Central memory CD8-positive, alpha-beta T cell (primary cell): ENCODE results near the gene NSUN7.
A peak's percentile ranks its signal among the peaks of the same experiment; 100 is the strongest.
"Not testable (repeated sequence)": the region's sequence is repeated elsewhere in the genome, so short reads cannot be mapped to it uniquely, and the experiment has no call there.

Experiments
- ATAC-seq: fragments of 150-1000 bp; cut with Tn5 transposase; replicated peaks from 2 replicates; pipeline ENCODE4 v1.10.0; 2022; ENCODE audit warnings: mild to moderate bottlenecking, moderate FRiP score, moderate number of reproducible peaks; ENCODE audit not compliant: poor library complexity, severe bottlenecking; ENCODE audit errors: extremely low read depth
- DNase-seq, 2 donors: peaks; one replicate each; pipeline ENCODE4 v3.0.0; 2021; ENCODE audit warnings: low spot score in 2 of 2
- H3K27ac Mint-ChIP-seq: one replicate; pipeline ENCODE4 v1.8.0; 2022; ENCODE audit warnings: low read depth, mild to moderate bottlenecking, moderate library complexity, mixed read lengths
- H3K27me3 Mint-ChIP-seq: one replicate; pipeline ENCODE4 v1.8.0; 2022; ENCODE audit warnings: mixed read lengths
- H3K36me3 Mint-ChIP-seq: one replicate; pipeline ENCODE4 v1.8.0; 2022; ENCODE audit warnings: mild to moderate bottlenecking, moderate library complexity, mixed read lengths; ENCODE audit not compliant: insufficient read depth
- H3K4me1 Mint-ChIP-seq: one replicate; pipeline ENCODE4 v1.8.0; 2022; ENCODE audit warnings: mixed read lengths
- H3K4me3 Mint-ChIP-seq: one replicate; pipeline ENCODE4 v1.8.0; 2022; ENCODE audit warnings: mild to moderate bottlenecking, moderate library complexity, mixed read lengths
- H3K9me3 Mint-ChIP-seq: one replicate; pipeline ENCODE4 v1.8.0; 2022; ENCODE audit warnings: mixed read lengths

The NSUN7 gene, protein sequence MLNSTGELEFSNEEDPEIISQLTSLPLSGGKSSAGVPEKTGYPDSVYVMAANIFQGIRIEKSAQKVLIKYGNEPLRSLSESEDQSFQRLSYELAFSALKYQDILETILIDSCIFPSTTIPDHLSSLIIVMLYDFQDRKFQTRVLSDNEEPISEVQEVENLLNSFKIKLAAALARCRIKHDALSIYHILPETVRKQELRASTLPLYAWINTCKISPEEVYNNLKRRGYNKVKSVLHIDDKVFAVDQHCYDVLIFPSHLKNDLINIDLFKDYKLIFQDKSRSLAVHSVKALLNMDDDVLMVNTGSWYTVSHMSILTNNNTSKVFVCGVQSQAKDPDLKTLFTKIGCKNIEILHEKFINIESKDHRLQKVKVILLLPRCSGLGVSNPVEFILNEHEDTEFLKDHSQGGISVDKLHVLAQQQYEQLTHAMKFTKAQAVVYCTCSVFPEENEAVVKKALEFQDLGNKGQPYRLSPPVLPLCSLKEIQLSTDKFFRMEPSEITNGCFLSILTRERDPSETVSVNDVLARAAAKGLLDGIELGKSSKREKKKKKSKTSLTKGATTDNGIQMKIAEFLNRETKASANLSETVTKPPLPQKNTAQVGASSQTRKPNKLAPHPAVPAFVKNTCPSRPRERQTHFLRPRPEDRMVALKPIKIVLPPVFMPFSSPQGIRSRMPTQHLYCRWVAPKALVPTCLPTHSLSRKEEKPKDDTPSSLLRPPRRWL

DNA sequence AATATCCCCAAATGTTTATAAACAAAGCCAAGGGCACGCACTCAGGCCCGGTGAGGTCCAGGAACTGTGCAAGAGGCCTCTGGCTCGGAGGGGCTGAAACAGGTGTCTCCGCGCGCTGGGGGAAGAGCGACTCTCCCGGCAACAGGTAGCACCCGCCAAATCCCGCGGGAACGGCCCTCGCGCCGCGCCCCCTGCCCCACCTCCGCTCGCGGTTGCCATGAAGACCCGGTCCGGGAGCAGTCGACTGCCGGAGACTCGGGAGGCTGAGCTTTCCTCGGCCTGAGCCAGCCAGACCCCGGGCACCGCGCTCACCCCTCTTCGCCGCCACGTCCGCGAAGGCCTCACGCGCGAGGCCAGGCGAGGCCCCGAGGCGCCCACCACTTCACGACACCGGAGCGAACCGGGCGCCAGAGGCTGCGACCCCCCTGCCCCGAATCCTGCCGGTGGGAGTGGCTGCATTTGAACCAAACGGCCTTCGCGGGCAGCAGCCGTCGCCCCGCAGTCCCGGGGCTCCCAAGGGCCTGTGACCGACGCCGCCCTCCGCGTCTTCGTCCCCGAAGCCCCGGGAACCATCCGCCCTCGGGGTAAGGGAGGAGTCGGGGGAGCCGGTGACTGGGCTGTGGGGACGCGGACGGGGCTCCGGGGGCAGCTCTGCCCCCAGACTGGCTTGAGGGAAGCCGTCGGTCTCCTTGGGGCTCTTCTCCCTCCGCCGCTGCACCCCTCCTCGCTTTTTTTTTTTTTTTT lies at the start of gene NSUN7:
Gene NSUN7 (plus strand): TSS at position 239 of the 744 bp plus-strand sequence. CDS start 739 bp downstream, outside the sequence.
- ATAC-seq = peak; percentile 16
- H3K27ac Mint-ChIP-seq = no peak within 1 kb of the TSS
- H3K4me1 Mint-ChIP-seq = no peaks in the 10 kb centered on the region
- H3K9me3 Mint-ChIP-seq = no peaks in the 10 kb centered on the region
- peaks cover 2% of the 10 kb centered on the region for H3K36me3 Mint-ChIP-seq
- DNase-seq = no peak
- H3K4me3 Mint-ChIP-seq = peak within 1 kb of the TSS; percentile 53
- H3K27me3 Mint-ChIP-seq = peaks cover 61% of the 10 kb centered on the region

DNA sequence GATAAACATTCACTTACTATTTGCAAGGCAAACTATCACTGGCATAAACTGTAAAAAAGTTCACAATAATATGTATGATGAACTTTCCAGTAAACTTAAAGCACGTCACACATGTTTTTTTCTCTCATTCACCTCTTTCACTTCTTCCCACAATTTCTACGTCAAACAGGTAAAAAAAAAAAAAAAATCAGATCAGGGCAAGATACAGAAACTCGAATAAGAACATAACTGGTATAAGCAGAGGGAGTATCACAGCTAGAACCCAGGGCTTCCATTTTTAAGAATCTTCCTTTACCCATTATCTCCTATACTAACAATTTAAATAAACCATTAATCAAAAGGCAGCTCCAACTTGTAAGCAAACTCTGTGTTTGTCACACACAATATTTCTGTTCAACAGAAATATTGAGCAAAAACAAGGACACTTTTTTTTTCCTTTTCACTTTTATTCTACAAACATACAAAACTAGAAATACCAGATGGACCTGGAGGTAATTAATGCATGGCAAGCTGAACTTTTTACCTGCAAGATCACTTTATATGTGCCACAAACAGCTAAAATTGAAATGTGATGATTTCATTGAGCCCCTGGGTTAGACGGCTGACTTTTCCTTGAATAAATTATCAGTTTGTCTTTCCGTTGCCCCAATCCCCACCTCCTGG lies 47.5 kb upstream of the NSUN7 start:
- DNase-seq (no peak), ATAC-seq (no peak)
- H3K4me1 Mint-ChIP-seq = no peaks in the 10 kb centered on the region
- H3K27ac Mint-ChIP-seq = no peak overlapping the region
- no peaks in the 10 kb centered on the region for H3K9me3 Mint-ChIP-seq
- no peaks in the 10 kb centered on the region for H3K27me3 Mint-ChIP-seq
- H3K4me3 Mint-ChIP-seq = no peak overlapping the region
- no peaks in the 10 kb centered on the region for H3K36me3 Mint-ChIP-seq

DNA sequence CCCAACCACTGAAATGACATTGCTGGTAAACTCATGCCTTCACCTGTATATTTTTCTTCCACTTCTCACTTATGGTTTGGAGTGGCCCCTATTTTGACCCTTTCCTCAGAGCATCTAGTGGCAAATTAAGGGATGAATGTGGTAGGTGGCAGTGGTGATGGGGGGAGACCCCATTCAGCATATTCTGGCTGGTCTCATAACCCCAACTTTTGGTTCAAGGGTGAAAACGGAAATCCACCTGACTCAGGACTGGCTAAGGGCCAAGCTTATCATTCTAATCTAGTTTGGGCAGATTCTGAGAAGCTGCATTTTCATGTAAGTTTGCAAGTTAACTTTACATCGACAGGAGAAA lies 47.0 kb upstream of the NSUN7 start:
- H3K27me3 Mint-ChIP-seq = peaks cover 2% of the 10 kb centered on the region
- ATAC-seq = no peak
- no peak for DNase-seq

DNA sequence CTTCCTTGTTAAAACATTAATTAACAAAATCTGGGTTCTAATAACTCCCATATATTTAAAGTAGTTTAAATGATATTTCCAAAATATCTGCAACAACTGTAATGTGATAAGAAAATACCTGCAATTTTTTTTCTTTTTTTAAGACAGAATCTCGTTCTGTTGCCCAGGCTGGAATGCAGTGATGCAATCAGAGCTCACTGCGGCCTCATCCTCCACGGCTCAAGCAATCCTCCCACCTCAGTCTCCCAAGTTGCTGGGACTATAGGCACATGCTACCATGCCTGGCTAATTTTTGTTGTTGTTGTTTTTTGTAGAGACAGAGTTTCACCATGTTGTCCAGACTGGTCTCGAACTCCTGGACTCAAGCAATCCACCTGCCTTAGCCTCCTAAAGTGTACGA lies 45.7 kb upstream of the NSUN7 start:
- no peak overlapping the region for H3K4me3 Mint-ChIP-seq
- no peaks in the 10 kb centered on the region for H3K4me1 Mint-ChIP-seq
- ATAC-seq (no peak), DNase-seq (no peak)
- no peaks in the 10 kb centered on the region for H3K9me3 Mint-ChIP-seq
- peaks cover 15% of the 10 kb centered on the region for H3K27me3 Mint-ChIP-seq
- H3K27ac Mint-ChIP-seq = no peak overlapping the region
- H3K36me3 Mint-ChIP-seq = no peaks in the 10 kb centered on the region

More for the DNA sequence above, 47.0 kb upstream of the NSUN7 start:
- no peak overlapping the region for H3K27ac Mint-ChIP-seq
- H3K4me1 Mint-ChIP-seq = no peaks in the 10 kb centered on the region
- no peaks in the 10 kb centered on the region for H3K36me3 Mint-ChIP-seq
- no peak overlapping the region for H3K4me3 Mint-ChIP-seq
- H3K9me3 Mint-ChIP-seq = no peaks in the 10 kb centered on the region

DNA sequence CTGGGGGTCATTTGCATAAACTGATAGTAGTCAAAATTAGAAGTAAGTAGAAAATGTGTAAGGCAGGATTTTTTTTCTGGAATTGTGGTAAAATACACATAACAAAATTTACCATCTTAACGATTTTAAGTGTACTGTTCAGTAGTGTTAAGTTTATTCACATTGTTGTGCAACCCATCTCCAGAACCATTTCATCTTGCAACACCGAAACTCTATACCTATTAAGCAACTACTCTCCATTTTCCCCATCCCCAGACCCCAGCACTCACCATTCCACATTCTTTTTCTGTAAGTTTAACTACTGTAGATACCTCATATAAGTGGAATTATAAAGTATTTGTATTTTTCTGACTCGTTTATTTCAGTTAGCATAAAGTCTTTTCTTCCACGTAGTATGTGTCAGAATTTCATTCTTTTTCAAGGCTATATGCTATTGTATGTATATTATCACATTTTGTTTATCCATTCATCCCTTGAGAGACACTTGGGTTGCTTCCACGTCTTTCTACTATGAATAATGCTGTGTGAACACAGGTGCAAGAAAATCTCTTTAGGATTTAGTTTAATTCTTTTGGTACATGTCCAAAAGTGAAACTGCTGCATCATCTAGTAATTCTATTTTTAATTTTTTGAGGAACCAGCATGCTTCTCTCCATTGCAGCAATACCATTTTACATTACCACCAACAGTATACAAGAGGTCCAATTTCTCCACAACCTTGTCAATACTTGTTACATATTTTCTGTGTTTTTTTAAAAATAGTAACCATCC lies 39.1 kb upstream of the NSUN7 start:
- H3K27ac Mint-ChIP-seq = no peak overlapping the region

DNA sequence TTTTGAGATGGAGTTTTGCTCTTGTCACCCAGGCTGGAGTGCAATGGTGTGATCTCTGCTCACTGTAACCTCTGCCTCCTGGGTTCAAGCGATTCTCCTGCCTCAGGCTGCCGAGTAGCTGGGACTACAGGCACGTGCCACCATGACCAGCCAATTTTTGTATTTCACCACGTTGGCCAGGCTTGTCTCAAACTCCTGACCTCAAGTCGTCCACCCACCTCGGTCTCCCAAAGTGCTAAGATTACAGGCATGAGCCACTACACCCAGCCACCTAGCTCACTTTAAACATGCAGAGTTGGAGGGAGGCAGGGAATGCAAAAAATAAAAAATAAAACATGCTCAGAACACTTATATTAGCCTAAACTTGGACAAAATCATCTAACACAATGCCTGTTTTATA lies 36.8 kb upstream of the NSUN7 start:
- H3K9me3 Mint-ChIP-seq, H3K4me3 Mint-ChIP-seq, ATAC-seq, DNase-seq, H3K4me1 Mint-ChIP-seq, H3K27ac Mint-ChIP-seq, H3K36me3 Mint-ChIP-seq: not testable (repeated sequence)
- H3K27me3 Mint-ChIP-seq = peaks cover 40% of the 10 kb centered on the region

More for the DNA sequence above, 39.1 kb upstream of the NSUN7 start:
- Mint-ChIP-seq H3K4me3 (no peak overlapping the region), H3K9me3 (no peaks in the 10 kb centered on the region), H3K27me3 (peaks cover 44% of the 10 kb centered on the region), H3K4me1 (no peaks in the 10 kb centered on the region), H3K36me3 (no peaks in the 10 kb centered on the region)
- DNase-seq (no peak), ATAC-seq (no peak)

DNA sequence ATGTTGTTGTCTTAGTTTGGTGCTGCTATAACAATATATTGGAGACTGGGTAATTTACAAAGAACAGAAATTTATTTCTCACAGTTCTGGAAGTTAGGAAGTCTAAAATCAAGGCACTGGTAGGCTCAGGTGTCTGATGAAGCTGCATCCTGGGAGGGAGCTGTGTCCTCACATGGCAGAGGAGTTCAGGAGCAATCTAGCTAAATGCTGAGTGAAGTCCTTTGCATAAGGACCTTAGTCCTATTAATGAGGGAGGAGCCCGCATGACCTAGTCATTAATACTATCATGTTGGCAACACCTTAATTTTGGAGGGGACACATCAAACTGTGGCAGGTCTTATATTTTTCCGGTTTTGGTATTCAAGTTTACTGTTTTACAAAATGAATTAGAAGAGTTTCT lies 36.0 kb upstream of the NSUN7 start:
- Mint-ChIP-seq H3K27ac (no peak overlapping the region), H3K4me1 (no peaks in the 10 kb centered on the region), H3K4me3 (no peak overlapping the region), H3K36me3 (no peaks in the 10 kb centered on the region), H3K9me3 (no peaks in the 10 kb centered on the region), H3K27me3 (peaks cover 32% of the 10 kb centered on the region)
- ATAC-seq (no peak), DNase-seq (no peak)

DNA sequence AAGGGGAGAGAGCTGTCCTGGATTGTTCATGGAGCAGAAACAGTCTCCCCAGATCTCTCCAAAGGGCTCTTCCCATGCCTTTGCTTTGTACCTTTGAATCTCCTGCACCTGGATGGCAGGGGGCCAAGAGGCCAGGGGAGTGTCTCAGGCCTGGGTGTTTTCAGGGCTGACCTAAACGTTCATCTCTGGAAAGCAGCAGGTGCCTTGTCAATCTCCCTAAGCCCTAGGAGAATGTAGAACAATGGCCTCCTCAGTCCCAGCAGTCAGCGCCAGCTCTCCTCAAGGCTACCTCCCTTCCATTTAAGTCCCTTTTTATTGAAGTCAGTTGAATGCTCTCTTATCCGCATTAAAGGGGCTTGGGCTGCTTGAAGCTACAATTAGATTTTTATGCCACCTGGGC lies 31.2 kb upstream of the NSUN7 start:
- ATAC-seq (no peak), DNase-seq (no peak)
- H3K27ac Mint-ChIP-seq = no peak overlapping the region
- no peak overlapping the region for H3K4me3 Mint-ChIP-seq
- no peaks in the 10 kb centered on the region for H3K4me1 Mint-ChIP-seq
- no peaks in the 10 kb centered on the region for H3K36me3 Mint-ChIP-seq
- no peaks in the 10 kb centered on the region for H3K9me3 Mint-ChIP-seq
- H3K27me3 Mint-ChIP-seq = no peaks in the 10 kb centered on the region

DNA sequence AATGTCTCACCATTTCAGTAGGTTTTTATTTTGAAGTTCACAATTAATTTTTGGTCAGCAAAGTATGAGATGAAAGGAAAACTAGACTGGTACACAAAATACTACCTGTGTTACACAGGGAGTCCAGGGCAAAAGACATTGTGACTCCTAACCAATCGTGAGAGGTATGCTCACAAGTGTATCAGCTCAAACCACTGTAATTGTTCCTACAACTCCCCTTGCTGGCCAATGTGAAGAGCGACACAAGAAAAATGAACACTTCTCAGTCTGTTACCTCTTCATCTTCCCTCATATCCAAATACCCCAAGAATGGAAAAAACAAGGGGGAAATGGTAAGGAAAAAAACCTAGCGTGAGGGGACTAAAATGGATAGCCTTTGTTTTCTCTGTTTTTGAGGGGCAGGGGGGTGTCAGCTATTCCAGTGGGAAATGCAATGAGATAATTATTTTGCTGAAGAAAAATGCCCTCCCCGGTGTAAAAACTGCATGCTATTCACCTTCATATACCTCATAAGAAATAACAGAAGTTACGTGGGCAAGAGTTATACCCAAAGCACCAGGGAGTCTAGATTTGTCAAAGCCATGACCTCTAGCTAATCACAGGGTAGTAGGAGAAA lies 30.6 kb upstream of the NSUN7 start:
- no peak overlapping the region for H3K4me3 Mint-ChIP-seq
- ATAC-seq = no peak
- H3K27ac Mint-ChIP-seq = no peak overlapping the region

DNA sequence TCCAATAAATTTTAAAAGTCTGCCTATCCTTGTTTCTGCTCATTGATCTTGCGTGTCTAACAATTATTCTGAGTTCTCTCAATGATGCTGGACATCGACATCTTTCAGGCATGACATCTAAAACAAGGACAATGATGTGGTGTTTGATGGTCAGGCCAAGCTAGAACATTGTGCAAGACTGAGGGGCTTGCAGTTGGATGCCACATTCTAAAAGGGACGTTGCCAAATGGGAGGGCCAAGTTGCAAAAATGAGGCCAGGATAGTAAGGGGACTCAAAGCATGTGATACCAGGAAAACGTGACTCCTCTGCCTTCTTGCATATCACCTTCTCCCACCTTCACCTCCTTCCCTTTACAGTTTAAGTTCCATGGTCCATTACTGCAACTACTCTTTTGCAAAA lies 29.4 kb upstream of the NSUN7 start:
- Mint-ChIP-seq H3K27me3 (no peaks in the 10 kb centered on the region), H3K4me1 (no peaks in the 10 kb centered on the region), H3K27ac (no peak overlapping the region), H3K36me3 (no peaks in the 10 kb centered on the region), H3K4me3 (no peak overlapping the region), H3K9me3 (no peaks in the 10 kb centered on the region)
- no peak for DNase-seq
- no peak for ATAC-seq

More for the DNA sequence above, 30.6 kb upstream of the NSUN7 start:
- Mint-ChIP-seq H3K36me3 (no peaks in the 10 kb centered on the region), H3K27me3 (no peaks in the 10 kb centered on the region), H3K9me3 (no peaks in the 10 kb centered on the region), H3K4me1 (no peaks in the 10 kb centered on the region)
- no peak for DNase-seq

DNA sequence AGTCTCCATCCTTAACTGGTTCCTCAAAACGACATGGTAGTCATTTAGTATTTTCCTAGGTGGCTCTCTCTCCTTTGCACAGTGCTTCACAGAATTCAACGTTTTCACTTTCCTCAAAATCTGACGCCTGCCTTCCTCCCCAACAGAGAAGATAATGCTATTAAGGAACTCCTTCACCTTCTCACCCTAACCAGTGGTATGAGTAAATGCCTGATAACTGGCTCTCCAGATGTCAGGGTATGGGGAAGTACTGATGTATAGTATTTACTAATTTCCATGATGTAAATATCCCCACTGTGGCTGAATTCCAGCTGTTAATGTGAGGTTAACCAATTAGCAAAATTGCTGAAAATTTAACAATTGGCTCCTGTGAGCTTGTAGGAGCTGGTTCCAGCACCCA lies 28.8 kb upstream of the NSUN7 start:
- DNase-seq (no peak), ATAC-seq (no peak)
- Mint-ChIP-seq H3K27me3 (no peaks in the 10 kb centered on the region), H3K27ac (no peak overlapping the region), H3K36me3 (no peaks in the 10 kb centered on the region), H3K9me3 (no peaks in the 10 kb centered on the region), H3K4me3 (no peak overlapping the region), H3K4me1 (no peaks in the 10 kb centered on the region)
